Activated CD8-positive, alpha-beta memory T cell treated with anti-CD3 and anti-CD28 coated beads, Interleukin-2, amount 50 U/mL, for 1 hour (primary cell): ENCODE measurements around the gene ZNF581.

ENCODE experiments used
- DNase-seq: peaks from one replicate; pipeline ENCODE4 v3.0.0-alpha.2; 2020; ENCODE audit errors: extremely low read depth

ZNF581 gene

GRCh38 chr19:55679343-55680257 is 36.2 kb downstream of the ZNF581 start:
- no peak for DNase-seq

GRCh38 chr19:55680339-55681130 is 37.1 kb downstream of the ZNF581 start:
- no peak for DNase-seq

GRCh38 chr19:55681131-55682092 is 38.0 kb downstream of the ZNF581 start:
- no peak for DNase-seq

- no peak for DNase-seq
Observed at GRCh38 chr19:55683449-55684261, 40.2 kb downstream of the ZNF581 start.

- DNase-seq = no peak
Observed at GRCh38 chr19:55684946-55685681, 41.7 kb downstream of the ZNF581 start.

- no peak for DNase-seq
Observed at GRCh38 chr19:55685776-55686175, 42.3 kb downstream of the ZNF581 start.

GRCh38 chr19:55686311-55687050 is 43.0 kb downstream of the ZNF581 start:
- DNase-seq = no peak

- no peak for DNase-seq
Observed at GRCh38 chr19:55687281-55688201, 44.1 kb downstream of the ZNF581 start.

- no peak for DNase-seq
Observed at GRCh38 chr19:55688422-55689218, 45.2 kb downstream of the ZNF581 start.

GRCh38 chr19:55689411-55690108 is 46.1 kb downstream of the ZNF581 start:
- no peak for DNase-seq

- DNase-seq = no peak
Observed at GRCh38 chr19:55690109-55690768, 46.8 kb downstream of the ZNF581 start.

- no peak for DNase-seq
Observed at GRCh38 chr19:55690769-55691545, 47.5 kb downstream of the ZNF581 start.

GRCh38 chr19:55691561-55692481 is 48.4 kb downstream of the ZNF581 start:
- DNase-seq = no peak

GRCh38 chr19:55692681-55693081 is 49.2 kb downstream of the ZNF581 start:
- DNase-seq = no peak
